Measurements from ENCODE around the gene MYNN. TPM values are rescaled to one million over a fixed set of nuclear protein-coding genes. Genes with fewer than 3 reads are reported as not detected.
A peak's percentile ranks its signal among the peaks of the same experiment; 100 is the strongest.

MYNN gene
- total RNA-seq, 1 donor from 2014 or later = 42.9 TPM

DNA sequence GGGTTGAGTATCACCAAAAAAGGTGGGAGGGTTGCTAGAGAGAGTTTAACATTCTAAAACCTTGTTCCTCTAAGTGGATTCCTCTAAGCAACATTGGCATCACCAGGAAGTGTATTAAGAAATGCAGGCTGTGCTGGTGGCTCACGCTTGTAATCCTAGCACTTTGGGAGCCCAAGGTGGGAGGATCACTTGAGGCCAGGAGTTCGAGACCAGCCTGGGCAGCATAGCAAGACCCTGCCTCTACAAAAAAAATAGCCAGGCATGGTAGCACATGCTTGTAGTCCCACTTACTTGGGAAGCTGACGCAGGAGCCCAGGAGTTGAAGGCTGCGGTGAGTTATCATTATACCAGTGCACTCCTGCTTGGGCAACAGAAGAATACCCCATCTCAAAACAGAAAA is 4.6 kb downstream of the MYNN start:
- DNase-seq = no peak

- no peak for DNase-seq
Measured at GRCh38 chr3:169780742-169781141, 7.5 kb downstream of the MYNN start.

DNA sequence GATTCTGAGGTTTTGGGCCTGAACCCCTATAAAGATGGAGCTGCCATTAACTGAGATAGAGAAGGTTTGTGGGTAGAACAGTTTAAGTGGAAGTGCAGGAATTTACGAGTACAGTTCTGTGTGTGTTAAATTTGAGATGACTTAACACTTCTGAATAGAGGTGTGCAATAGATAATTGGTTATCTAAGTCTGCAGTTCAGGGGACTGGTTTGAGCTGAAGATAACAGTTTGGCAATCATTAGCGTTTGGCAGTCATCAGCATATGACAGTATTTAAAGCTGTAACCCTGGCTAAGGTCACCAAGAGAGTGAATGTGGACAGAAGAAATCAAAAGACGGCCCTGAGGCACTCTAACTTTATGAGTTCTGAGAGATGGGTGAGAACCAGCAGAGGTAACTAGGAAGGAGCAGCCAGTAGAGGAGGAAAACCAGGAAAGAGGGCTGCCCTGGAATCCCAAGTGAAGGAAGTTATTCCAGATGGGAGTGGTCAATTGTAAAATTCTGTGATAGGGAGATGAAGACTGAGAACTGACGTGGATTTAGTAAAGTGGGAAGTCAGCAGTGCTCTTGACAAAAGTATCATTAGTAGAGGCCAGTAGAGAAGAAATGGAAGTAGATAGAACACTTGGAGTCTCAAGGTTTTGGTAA is 8.1 kb downstream of the MYNN start:
- no peak for DNase-seq

GRCh38 chr3:169787120-169787519 is 13.9 kb downstream of the MYNN start:
- no peak for DNase-seq

DNA sequence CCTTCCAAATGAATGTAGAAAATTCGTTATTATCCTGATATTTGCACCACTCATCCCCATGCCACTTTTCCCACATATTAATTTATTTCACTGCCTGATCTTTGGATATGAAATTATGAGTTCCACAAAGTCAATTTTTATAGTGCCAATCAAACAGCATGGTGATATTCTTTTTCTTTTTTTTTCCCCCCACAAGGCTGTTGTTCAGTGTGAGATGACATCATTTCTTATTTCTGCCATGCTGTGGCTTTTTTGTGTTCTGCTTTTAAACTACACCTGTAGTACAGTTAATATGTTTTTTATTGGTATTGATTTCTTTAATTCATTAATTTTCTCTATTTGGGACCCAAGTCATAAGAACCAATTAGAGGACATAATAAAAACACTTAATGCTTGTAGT is 14.6 kb downstream of the MYNN start:
- no peak for DNase-seq

DNA sequence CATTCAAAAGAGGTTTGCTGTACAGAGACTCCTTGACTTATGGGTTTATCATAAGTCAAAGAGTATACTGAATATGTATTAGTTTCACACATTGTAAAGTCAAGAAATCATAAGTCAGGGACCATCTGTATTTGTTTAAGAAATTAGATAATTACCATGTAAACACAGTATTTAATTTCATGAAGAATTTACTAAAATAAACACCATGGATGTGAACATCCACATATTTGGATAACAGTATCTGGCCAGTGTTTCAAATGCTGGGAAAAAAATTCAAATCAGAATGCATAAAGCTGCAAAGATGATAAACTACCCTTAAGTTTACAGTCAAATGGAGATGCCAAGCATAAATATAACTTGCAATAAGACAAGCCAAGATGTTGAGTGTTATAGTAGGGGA is 17.0 kb downstream of the MYNN start:
- DNase-seq = no peak

GRCh38 chr3:169790687-169791429 is 17.7 kb downstream of the MYNN start:
- no peak for DNase-seq

DNA sequence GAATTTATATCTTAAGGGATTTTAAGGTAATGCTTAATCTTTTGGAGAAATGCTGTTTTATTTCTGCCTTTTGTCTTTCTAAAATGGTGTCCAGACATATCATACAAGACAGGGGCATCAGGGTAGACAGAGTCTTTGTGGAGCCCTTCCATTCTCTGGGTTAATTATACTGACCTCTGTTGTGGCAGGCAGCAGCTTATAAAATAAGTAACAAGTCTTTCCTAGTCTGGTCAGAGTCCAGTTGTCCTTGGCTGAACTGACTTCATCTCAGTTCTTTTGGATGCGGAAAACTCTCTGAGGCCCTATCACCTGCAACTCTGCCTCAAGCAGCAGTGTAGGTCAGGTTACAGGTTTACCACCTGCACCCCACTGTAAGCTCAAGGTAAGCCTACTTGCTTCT is 19.2 kb downstream of the MYNN start:
- DNase-seq = no peak

GRCh38 chr3:169804681-169805080 is 31.5 kb downstream of the MYNN start:
- DNase-seq = no peak

DNA sequence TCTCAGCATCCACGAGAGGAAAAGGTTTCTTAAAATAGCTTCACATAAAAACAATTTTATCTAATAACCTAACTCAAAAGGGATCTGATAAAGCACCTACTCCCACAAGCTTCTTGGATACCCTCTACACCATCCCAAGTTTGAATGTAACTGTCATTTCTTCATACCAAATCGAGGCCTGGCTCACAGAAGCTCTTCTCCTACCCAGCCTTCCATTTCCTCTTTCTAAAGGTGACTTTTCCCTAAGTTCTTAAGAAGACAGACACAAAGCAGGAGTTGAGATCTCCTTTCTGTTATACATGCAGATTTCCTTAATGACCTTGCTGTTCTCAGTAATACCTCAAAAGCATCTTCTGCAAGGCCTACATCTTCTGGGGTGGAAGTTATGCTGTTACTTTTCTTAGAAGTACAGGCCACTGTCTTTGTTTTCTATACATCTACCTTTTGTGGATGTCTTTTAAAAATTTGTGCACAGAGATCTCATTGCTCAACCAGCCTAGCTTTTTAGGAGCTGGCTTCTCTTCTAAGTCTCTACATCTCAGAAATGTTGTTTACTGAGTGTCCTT is 36.1 kb downstream of the MYNN start:
- no peak for DNase-seq

- peak; percentile 39 for DNase-seq
Measured at GRCh38 chr3:169811631-169812331, 38.6 kb downstream of the MYNN start.

DNA sequence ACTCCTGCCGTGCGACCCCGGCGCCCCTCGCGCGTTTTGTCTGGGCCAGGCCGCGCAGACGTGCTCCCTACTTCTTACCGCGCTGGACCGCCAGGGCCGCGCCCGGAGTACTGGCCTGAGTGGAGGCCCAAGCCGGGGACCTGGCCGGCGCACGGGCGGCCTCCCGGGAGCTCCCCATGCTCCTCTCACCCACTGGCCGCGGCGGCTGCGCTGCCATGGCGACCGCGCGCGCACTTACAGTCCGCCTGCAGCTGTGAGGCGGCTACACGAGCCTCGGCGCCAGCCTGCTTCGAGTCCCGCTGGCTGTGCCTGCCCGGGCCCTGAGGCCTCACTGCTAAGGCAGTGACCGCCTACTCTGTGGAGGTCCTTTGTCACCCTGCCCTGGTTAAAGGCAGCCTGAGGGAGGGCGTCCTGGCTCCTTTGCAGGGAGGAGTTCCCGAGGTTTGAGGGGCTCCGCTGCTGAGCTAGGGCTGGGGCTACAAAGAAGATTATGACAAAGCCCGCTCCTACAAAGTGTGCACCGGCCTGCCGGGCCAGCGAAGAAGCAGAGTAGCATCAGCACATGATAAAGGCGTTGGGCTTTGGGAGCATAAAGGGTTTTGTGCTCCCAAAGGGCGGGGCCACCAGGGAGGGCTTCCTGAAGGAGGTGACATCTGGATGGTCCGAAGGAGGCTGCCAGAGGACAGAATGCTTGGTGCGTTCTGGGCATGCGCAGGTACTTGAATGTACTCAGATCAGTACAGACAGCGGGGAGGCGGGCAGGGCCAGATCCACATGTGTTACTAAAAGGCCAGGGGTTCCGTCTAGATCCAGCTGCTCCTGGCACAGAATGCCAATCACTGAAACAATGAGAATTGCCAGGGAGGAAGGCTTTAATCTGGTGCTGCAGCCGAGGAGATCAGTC is 39.4 kb downstream of the MYNN start, which contains the start of the genes LRRC34 and LRRIQ4:
TSS of gene LRRC34 (minus strand) at position 573 of the 904 bp plus-strand sequence. CDS start at position 217, 356 bp downstream.
TSS of gene LRRIQ4 (plus strand) at position 539 of the 904 bp plus-strand sequence. CDS start 9,052 bp downstream, outside the sequence.
- peak; percentile 70 for DNase-seq

- no peak for DNase-seq
Measured at GRCh38 chr3:169813278-169813677, 40.1 kb downstream of the MYNN start.

- DNase-seq = no peak
Measured at GRCh38 chr3:169813757-169814517, 40.7 kb downstream of the MYNN start.

DNA sequence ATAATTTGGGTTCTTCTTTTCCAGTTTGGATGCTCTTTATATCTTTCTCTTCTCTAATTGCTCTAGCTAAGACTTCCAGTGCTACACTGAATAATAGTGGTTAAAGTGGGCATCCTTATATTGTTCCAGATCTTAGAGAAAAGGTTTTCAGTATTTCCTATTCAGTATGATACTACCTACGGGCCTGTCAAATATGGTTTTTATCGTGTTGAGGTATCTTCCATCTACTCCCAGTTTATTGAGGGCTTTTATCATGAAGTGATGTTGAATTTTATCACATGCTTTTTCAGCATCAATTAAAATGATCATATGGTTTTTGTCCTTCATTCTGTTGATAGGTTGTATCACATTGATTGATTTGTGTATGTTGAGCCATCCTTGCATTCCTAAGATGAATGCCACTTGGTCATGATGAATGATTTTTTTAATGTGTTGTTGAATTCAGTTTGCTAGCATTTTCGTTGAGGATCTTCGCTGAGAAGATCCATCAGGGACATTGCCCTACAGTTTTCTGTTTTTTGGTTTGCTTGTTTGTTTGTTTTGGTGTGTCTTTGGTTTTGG is 42.5 kb downstream of the MYNN start:
- DNase-seq = no peak

- no peak for DNase-seq
Measured at GRCh38 chr3:169818316-169818715, 45.1 kb downstream of the MYNN start.

DNA sequence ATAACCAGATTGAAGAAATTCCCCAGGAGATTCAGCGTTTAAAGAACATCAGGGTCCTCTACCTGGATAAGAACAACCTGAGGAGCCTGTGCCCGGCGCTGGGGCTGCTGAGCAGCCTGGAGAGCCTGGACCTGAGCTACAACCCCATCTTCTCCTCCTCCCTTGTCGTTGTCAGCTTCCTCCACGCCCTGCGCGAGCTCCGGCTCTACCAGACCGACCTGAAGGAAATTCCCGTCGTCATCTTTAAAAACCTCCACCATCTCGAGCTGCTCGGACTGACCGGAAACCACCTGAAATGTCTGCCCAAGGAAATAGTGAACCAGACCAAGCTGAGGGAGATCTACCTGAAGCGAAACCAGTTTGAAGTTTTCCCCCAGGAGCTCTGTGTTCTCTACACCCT is 48.9 kb downstream of the MYNN start:
- no peak for DNase-seq

DNA sequence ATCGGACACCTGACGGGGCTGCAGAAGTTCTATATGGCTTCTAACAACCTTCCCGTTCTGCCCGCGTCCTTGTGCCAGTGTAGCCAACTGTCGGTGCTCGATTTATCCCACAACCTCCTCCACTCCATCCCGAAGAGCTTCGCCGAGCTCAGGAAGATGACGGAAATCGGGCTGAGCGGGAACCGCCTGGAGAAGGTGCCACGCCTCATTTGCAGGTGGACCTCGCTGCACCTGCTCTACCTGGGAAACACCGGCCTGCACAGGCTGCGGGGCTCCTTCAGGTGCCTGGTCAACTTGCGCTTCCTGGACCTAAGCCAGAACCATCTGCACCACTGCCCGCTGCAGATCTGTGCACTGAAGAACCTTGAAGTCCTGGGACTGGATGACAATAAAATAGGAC is 49.3 kb downstream of the MYNN start:
- DNase-seq = no peak

GRCh38 chr3:169822983-169823382 is 49.8 kb downstream of the MYNN start:
- DNase-seq = no peak

GRCh38 chr3:169825316-169825715 is 52.1 kb downstream of the MYNN start:
- no peak for DNase-seq

DNA sequence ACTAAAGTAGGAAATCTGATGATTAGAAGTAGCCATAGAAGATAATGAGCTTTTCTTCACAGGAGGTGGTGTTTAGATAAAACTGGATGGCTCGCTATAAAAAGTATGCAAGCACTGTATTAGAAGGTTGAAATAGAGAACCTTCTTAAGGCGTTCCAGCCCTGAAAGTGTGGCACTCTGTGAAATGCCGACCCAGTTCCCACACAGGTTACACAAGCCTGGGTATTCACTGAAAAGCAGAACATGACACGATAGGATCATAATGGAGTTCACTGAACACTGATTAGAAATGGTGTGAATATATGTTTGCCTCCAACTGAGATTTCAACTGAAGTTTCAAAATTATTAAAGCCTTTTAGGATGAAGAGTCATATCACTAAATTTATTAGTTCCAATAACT is 54.5 kb downstream of the MYNN start:
- DNase-seq = no peak

All from occipital lobe (tissue), 2 donors.